ENCODE results near the gene RGS9.

RGS9 gene

GRCh38 chr17:65254166-65254565, 117.0 kb downstream of the RGS9 start:
- WGBS, 2 experiments = 63 to 66% methylated on average over 1 of the region's 1 CpG
- Histone ChIP-seq H3K9me3 (ENCODE audit: control insufficient read depth, low read length) (no peaks in the 10 kb centered on the region), H3K4me1 (ENCODE audit: control insufficient read depth, insufficient read depth, low read length) (peaks cover 3% of the 10 kb centered on the region), H3K27ac (ENCODE audit: insufficient read depth, low read depth, low read length, poor library complexity, severe bottlenecking) (no peak overlapping the region), H3K4me3 (ENCODE audit: insufficient read depth, low read depth, low read length) (no peak overlapping the region), H3K36me3 (ENCODE audit: control insufficient read depth, insufficient read depth, low read length) (no peaks in the 10 kb centered on the region), H3K27me3 (ENCODE audit: control insufficient read depth, insufficient read depth, low read length, poor library complexity, severe bottlenecking) (no peaks in the 10 kb centered on the region)

GRCh38 chr17:65259281-65259680, 122.1 kb downstream of the RGS9 start:
- Histone ChIP-seq H3K27me3 (ENCODE audit: control insufficient read depth, insufficient read depth, low read length, poor library complexity, severe bottlenecking) (no peaks in the 10 kb centered on the region), H3K4me1 (ENCODE audit: control insufficient read depth, insufficient read depth, low read length) (no peaks in the 10 kb centered on the region), H3K27ac (ENCODE audit: insufficient read depth, low read depth, low read length, poor library complexity, severe bottlenecking) (no peak overlapping the region), H3K9me3 (ENCODE audit: control insufficient read depth, low read length) (no peaks in the 10 kb centered on the region), H3K36me3 (ENCODE audit: control insufficient read depth, insufficient read depth, low read length) (no peaks in the 10 kb centered on the region), H3K4me3 (ENCODE audit: insufficient read depth, low read depth, low read length) (no peak overlapping the region)
- 89 to 92% methylated on average over 4 to 5 of the region's 5 CpGs for WGBS, 2 experiments

GRCh38 chr17:65259696-65260485, 122.7 kb downstream of the RGS9 start:
- Histone ChIP-seq H3K27ac (ENCODE audit: insufficient read depth, low read depth, low read length, poor library complexity, severe bottlenecking) (no peak overlapping the region), H3K9me3 (ENCODE audit: control insufficient read depth, low read length) (no peaks in the 10 kb centered on the region), H3K4me3 (ENCODE audit: insufficient read depth, low read depth, low read length) (no peak overlapping the region), H3K4me1 (ENCODE audit: control insufficient read depth, insufficient read depth, low read length) (no peaks in the 10 kb centered on the region), H3K27me3 (ENCODE audit: control insufficient read depth, insufficient read depth, low read length, poor library complexity, severe bottlenecking) (no peaks in the 10 kb centered on the region), H3K36me3 (ENCODE audit: control insufficient read depth, insufficient read depth, low read length) (no peaks in the 10 kb centered on the region)
- WGBS, 2 experiments = 85 to 87% methylated on average over 6 to 7 of the region's 7 CpGs

DNA sequence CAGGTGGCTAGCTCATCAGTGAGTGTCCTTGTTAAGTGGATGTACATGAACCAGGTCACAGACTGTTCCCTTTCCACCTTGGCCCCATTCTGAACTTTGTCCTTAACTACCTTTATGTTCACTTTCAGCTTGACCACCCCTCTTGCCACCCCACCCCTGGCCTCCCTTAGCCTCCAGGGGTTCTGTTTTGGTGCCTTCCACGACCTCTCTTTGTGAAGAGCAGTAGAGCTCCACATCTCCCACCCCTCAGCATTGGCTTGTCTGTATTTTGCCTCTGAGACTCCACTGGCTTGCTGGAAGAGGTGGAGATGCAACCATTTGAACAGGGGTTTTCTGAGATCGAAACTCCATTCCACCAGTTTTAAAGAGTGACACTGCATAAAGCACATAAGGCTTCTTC, 123.5 kb downstream of the RGS9 start:
- WGBS, 2 experiments = 87 to 90% methylated on average over 2 of the region's 2 CpGs
- H3K9me3 ChIP-seq (ENCODE audit: control insufficient read depth, low read length) = no peaks in the 10 kb centered on the region
- no peaks in the 10 kb centered on the region for H3K4me1 ChIP-seq (ENCODE audit: control insufficient read depth, insufficient read depth, low read length)
- no peaks in the 10 kb centered on the region for H3K27me3 ChIP-seq (ENCODE audit: control insufficient read depth, insufficient read depth, low read length, poor library complexity, severe bottlenecking)
- no peak overlapping the region for H3K4me3 ChIP-seq (ENCODE audit: insufficient read depth, low read depth, low read length)
- H3K36me3 ChIP-seq (ENCODE audit: control insufficient read depth, insufficient read depth, low read length) = no peaks in the 10 kb centered on the region
- H3K27ac ChIP-seq (ENCODE audit: insufficient read depth, low read depth, low read length, poor library complexity, severe bottlenecking) = no peak overlapping the region

- Histone ChIP-seq H3K4me3 (ENCODE audit: insufficient read depth, low read depth, low read length) (no peak overlapping the region), H3K27ac (ENCODE audit: insufficient read depth, low read depth, low read length, poor library complexity, severe bottlenecking) (no peak overlapping the region), H3K27me3 (ENCODE audit: control insufficient read depth, insufficient read depth, low read length, poor library complexity, severe bottlenecking) (no peaks in the 10 kb centered on the region), H3K4me1 (ENCODE audit: control insufficient read depth, insufficient read depth, low read length) (no peaks in the 10 kb centered on the region), H3K36me3 (ENCODE audit: control insufficient read depth, insufficient read depth, low read length) (no peaks in the 10 kb centered on the region), H3K9me3 (ENCODE audit: control insufficient read depth, low read length) (no peaks in the 10 kb centered on the region)
- 85 to 89% methylated on average over 4 of the region's 4 CpGs for WGBS, 2 experiments
These were observed 124.0 kb downstream of the RGS9 start for GRCh38 chr17:65261152-65261551.

- Histone ChIP-seq H3K36me3 (ENCODE audit: control insufficient read depth, insufficient read depth, low read length) (no peaks in the 10 kb centered on the region), H3K27me3 (ENCODE audit: control insufficient read depth, insufficient read depth, low read length, poor library complexity, severe bottlenecking) (no peaks in the 10 kb centered on the region), H3K9me3 (ENCODE audit: control insufficient read depth, low read length) (peaks cover 2% of the 10 kb centered on the region), H3K4me3 (ENCODE audit: insufficient read depth, low read depth, low read length) (no peak overlapping the region), H3K27ac (ENCODE audit: insufficient read depth, low read depth, low read length, poor library complexity, severe bottlenecking) (no peak overlapping the region), H3K4me1 (ENCODE audit: control insufficient read depth, insufficient read depth, low read length) (no peaks in the 10 kb centered on the region)
- WGBS, 2 experiments = 92 to 95% methylated on average over 6 to 8 of the region's 8 CpGs
These were observed 124.8 kb downstream of the RGS9 start for GRCh38 chr17:65261682-65262636.

GRCh38 chr17:65265276-65265675, 128.1 kb downstream of the RGS9 start:
- Histone ChIP-seq H3K27ac (ENCODE audit: insufficient read depth, low read depth, low read length, poor library complexity, severe bottlenecking) (no peak overlapping the region), H3K36me3 (ENCODE audit: control insufficient read depth, insufficient read depth, low read length) (no peaks in the 10 kb centered on the region), H3K4me1 (ENCODE audit: control insufficient read depth, insufficient read depth, low read length) (no peaks in the 10 kb centered on the region), H3K9me3 (ENCODE audit: control insufficient read depth, low read length) (peaks cover 3% of the 10 kb centered on the region), H3K27me3 (ENCODE audit: control insufficient read depth, insufficient read depth, low read length, poor library complexity, severe bottlenecking) (no peaks in the 10 kb centered on the region), H3K4me3 (ENCODE audit: insufficient read depth, low read depth, low read length) (no peak overlapping the region)

GRCh38 chr17:65268832-65269231, 131.7 kb downstream of the RGS9 start:
- 94 to 100% methylated on average over 1 to 2 of the region's 2 CpGs for WGBS, 2 experiments
- no peak overlapping the region for H3K4me3 ChIP-seq (ENCODE audit: insufficient read depth, low read depth, low read length)
- H3K27me3 ChIP-seq (ENCODE audit: control insufficient read depth, insufficient read depth, low read length, poor library complexity, severe bottlenecking) = no peaks in the 10 kb centered on the region
- peaks cover 3% of the 10 kb centered on the region for H3K9me3 ChIP-seq (ENCODE audit: control insufficient read depth, low read length)
- no peaks in the 10 kb centered on the region for H3K36me3 ChIP-seq (ENCODE audit: control insufficient read depth, insufficient read depth, low read length)
- H3K27ac ChIP-seq (ENCODE audit: insufficient read depth, low read depth, low read length, poor library complexity, severe bottlenecking) = no peak overlapping the region
- peaks cover 6% of the 10 kb centered on the region for H3K4me1 ChIP-seq (ENCODE audit: control insufficient read depth, insufficient read depth, low read length)

DNA sequence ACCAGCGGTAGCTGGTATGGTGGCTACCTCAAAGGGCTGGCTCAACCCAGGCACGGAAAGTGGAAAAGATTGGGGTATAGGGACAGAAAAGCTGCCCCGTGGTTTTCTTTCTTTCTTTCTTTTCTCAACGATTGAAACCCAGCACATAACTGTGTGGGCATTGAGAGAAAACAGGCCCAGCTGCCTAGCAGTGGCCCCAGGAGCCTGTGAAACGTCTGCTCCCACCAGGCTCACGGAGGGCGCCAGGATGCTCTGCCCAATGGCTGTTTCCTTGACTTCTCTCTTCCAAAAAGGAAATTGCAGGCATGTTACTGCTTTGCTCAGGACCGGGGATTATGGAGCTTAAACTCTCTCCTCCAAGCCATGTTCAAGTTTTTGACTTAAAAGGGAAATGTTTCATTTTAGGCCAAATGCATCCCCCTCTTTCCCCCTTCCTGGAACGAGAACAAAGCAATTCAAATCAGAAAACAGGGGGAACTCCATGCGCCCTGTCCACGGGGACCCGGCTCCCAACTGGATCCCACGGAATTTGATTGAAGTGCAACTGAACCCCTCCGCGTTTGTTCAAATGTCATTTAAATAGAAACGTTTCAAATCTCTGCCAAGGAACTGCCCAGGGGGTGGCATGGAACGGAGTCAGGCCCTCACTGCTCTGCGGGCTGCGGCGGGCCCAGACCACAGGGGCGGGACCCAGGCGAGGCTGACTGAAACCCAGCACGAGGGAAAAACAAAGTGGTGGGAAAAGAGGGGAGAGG, 133.5 kb downstream of the RGS9 start:
- 59 to 61% methylated on average over 23 of the region's 23 CpGs for WGBS, 2 experiments
- Histone ChIP-seq H3K4me1 (ENCODE audit: control insufficient read depth, insufficient read depth, low read length) (peaks cover 6% of the 10 kb centered on the region), H3K27ac (ENCODE audit: insufficient read depth, low read depth, low read length, poor library complexity, severe bottlenecking) (no peak overlapping the region), H3K36me3 (ENCODE audit: control insufficient read depth, insufficient read depth, low read length) (no peaks in the 10 kb centered on the region), H3K9me3 (ENCODE audit: control insufficient read depth, low read length) (peaks cover 3% of the 10 kb centered on the region), H3K4me3 (ENCODE audit: insufficient read depth, low read depth, low read length) (no peak overlapping the region), H3K27me3 (ENCODE audit: control insufficient read depth, insufficient read depth, low read length, poor library complexity, severe bottlenecking) (no peaks in the 10 kb centered on the region)

DNA sequence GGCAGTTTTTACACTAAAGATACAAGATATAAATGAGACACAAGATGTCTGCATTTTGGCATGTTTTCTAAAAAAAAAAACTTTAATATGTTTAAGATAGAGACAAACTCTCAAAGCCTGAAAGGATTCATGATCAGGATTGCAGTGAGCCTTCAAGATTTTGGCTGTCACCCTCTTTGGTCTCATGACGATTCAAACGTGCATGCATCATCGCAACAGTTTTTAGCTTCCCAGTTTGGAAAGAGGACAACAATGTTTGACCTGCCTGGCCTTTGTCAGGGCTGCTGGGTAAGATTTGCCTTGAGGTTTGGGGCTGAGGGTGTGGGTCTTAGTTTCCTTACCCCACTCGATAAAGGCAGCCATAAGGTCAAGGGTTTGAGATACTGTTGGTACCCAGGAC, 134.1 kb downstream of the RGS9 start:
- WGBS, 2 experiments = 91 to 96% methylated on average over 4 of the region's 4 CpGs
- H3K4me1 ChIP-seq (ENCODE audit: control insufficient read depth, insufficient read depth, low read length) = peaks cover 6% of the 10 kb centered on the region
- H3K27me3 ChIP-seq (ENCODE audit: control insufficient read depth, insufficient read depth, low read length, poor library complexity, severe bottlenecking) = no peaks in the 10 kb centered on the region
- H3K36me3 ChIP-seq (ENCODE audit: control insufficient read depth, insufficient read depth, low read length) = no peaks in the 10 kb centered on the region
- H3K9me3 ChIP-seq (ENCODE audit: control insufficient read depth, low read length) = peaks cover 3% of the 10 kb centered on the region
- no peak overlapping the region for H3K4me3 ChIP-seq (ENCODE audit: insufficient read depth, low read depth, low read length)
- no peak overlapping the region for H3K27ac ChIP-seq (ENCODE audit: insufficient read depth, low read depth, low read length, poor library complexity, severe bottlenecking)

All from ectodermal cell (in vitro differentiated cells).